ENCODE results near the gene CCDC142. TPM values are rescaled to one million over a fixed set of nuclear protein-coding genes. Genes with fewer than 3 reads are reported as not detected.

Gene CCDC142
- total and polyA plus RNA-seq, 2 of the 8 experiments (the other 6 are each of a cell fraction or from before 2014, with no cell fraction given) = 6.0 to 10.7 TPM

GRCh38 chr2:74491648-74492544 is 9.1 kb upstream of the CCDC142 start:
- H4K91ac ChIP-seq (replicated peaks; ENCODE audit: insufficient read length, low read length) = no peak overlapping the region
- FAIRE-seq (no peak), DNase-seq (ENCODE audit: low read depth in 1 of 2, low spot score in 2 of 2) (no peak)
- no peak overlapping the region for H3K4me3 ChIP-seq (ENCODE audit: extremely low read depth in 1 of 4, insufficient read depth in 2 of 4, low read depth in 3 of 4, low read length in 4 of 4)
- H4K8ac ChIP-seq (ENCODE audit: extremely low read depth, insufficient read depth, low read length) = no peak overlapping the region
- peaks cover 7 to 22% (median 18%) of the 10 kb centered on the region in 4 experiments for H3K36me3 ChIP-seq (ENCODE audit: control insufficient read depth in 2 of 4, insufficient read depth in 4 of 4, low read length in 3 of 4)
- H3K4me2 ChIP-seq (ENCODE audit: insufficient read depth in 1 of 2, low read depth in 2 of 2, low read length in 2 of 2) = no peak overlapping the region
- no peak overlapping the region for H3K18ac ChIP-seq (ENCODE audit: extremely low read depth, low read length)
- H3K23ac ChIP-seq (ENCODE audit: insufficient read length) = no peak overlapping the region
- no peaks in the 10 kb centered on the region for H3K9me3 ChIP-seq (ENCODE audit: insufficient read depth in 2 of 2, low read depth in 1 of 2, low read length in 1 of 2)
- H2BK5ac ChIP-seq (ENCODE audit: low read depth, low read length) = no peak overlapping the region
- peaks cover 2 to 11% of the 10 kb centered on the region in 2 experiments for H4K20me1 ChIP-seq (replicated peaks in 1 of 2; ENCODE audit: control insufficient read depth in 1 of 2, insufficient read depth in 2 of 2, low read length in 2 of 2)
- H2BK12ac ChIP-seq (ENCODE audit: low read depth, low read length) = no peak overlapping the region
- TF ChIP-seq TAF7 (optimal IDR thresholded peaks at IDR 0.05; ENCODE audit: borderline replicate concordance, low read depth, low read length) (no peak), RFX5 (IDR thresholded peaks at IDR 0.05; ENCODE audit: borderline replicate concordance, low read depth, low read length) (no peak), PHF8 (conservative IDR thresholded peaks at IDR 0.05; ENCODE audit: low read depth, low read length) (no peak), SIRT6 (IDR thresholded peaks at IDR 0.05; ENCODE audit: low read length) (no peak)
- H3K4ac ChIP-seq (replicated peaks; ENCODE audit: insufficient read length, low read depth, low read length) = no peak overlapping the region
- no peak overlapping the region for H3K56ac ChIP-seq (replicated peaks; ENCODE audit: insufficient read length, low read depth, low read length)
- no peaks in the 10 kb centered on the region for H3K4me1 ChIP-seq (replicated peaks in 1 of 4; ENCODE audit: control insufficient read depth in 3 of 4, insufficient read depth in 4 of 4, low read length in 3 of 4)
- H2BK120ac ChIP-seq (replicated peaks; ENCODE audit: low read depth, low read length) = no peak overlapping the region
- ChIA-PET CTCF (ENCODE audit: partially characterized antibody) (interaction anchor here (0.6 to 6.9 kb wide), 9 partner anchors 8 to 201 kb away, joined by 3 to 37 read pairs (median 3); partner anchors contain the start of genes CCDC142 and TTC31), POLR2A (ENCODE audit: partially characterized antibody) (interaction anchor here (1.7 to 4.6 kb wide), 3 partner anchors 9 to 17 kb away, joined by 4 to 17 read pairs (median 5); partner anchors contain the start of genes CCDC142 and TTC31)
- no peak overlapping the region for H3K27ac ChIP-seq (ENCODE audit: low read depth, low read length)
- no peak overlapping the region for H2BK15ac ChIP-seq (ENCODE audit: low read length)
- H3K23me2 ChIP-seq (ENCODE audit: low read depth, low read length) = no peaks in the 10 kb centered on the region
- no peaks in the 10 kb centered on the region for H3K79me1 ChIP-seq (ENCODE audit: low read depth, low read length)
- peaks cover 10 to 20% (median 19%) of the 10 kb centered on the region in 4 experiments for H3K27me3 ChIP-seq (replicated peaks in 1 of 4; ENCODE audit: control insufficient read depth in 3 of 4, extremely low read depth in 1 of 4, insufficient read depth in 3 of 4, low read length in 3 of 4)
- 92% methylated on average over 12 of the region's 12 CpGs; no CpG with 5 or more reads in 1 of the 2 experiments for WGBS, 2 experiments (ENCODE audit: extremely low coverage in 1 of 2, insufficient coverage in 1 of 2, insufficient read length in 1 of 2, insufficient replicate concordance in 2 of 2, low coverage in 1 of 2, low lambda C conversion rate in 2 of 2, missing lambda C conversion rate in 1 of 2)
- no peak overlapping the region for H3K9ac ChIP-seq (replicated peaks in 1 of 4; ENCODE audit: extremely low read depth in 1 of 4, low read depth in 3 of 4, low read length in 3 of 4)
- H4K5ac ChIP-seq (ENCODE audit: insufficient read length, low read depth, low read length) = no peak overlapping the region
- no peaks in the 10 kb centered on the region for H3K79me2 ChIP-seq (ENCODE audit: control insufficient read depth in 1 of 2, insufficient read depth in 2 of 2, low read length in 2 of 2)
- no peak overlapping the region for H3K14ac ChIP-seq (ENCODE audit: insufficient read length)
- no peak overlapping the region for H2AFZ ChIP-seq (ENCODE audit: low read length)
- no peak overlapping the region for H2AK5ac ChIP-seq (ENCODE audit: low read depth, low read length)
- H2BK20ac ChIP-seq (ENCODE audit: low read length) = no peak overlapping the region

Measured in H1 (cell line).